Measurements from ENCODE around the gene SCD.
A peak's percentile ranks its signal among the peaks of the same experiment; 100 is the strongest.

Gene SCD

DNA sequence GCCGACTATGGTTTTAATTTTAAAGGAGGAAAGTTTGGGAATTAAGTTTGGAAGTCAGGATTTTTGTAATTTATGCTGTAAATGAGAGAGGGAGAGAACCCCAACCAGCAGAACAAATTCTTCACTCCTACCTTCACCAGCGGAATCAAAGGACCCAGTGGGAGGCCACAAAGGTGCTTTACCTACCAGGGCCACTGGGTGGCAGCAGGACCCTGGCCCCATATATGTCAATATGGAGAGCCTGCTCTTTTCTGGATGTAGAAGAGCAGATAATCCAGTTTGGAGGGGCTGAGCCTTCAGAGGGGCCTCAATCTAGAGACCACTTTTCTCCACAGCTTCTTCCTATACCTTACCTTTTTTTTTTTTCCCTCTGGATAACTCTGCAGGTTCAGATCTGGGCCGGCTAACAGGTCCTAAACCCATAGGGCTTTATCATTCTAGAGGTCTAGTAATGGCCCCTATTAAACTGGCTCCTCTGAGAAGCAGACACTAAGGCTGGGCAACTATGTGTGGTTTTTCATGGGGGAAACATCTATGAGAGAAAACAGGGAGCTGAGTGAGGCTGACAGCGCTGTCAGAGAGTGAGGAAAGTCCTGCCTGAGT, 8.5 kb upstream of the SCD start:
- peak; percentile 53 to 73 (median 62) for DNase-seq
- no peaks in the 10 kb centered on the region for H3K9me3 ChIP-seq (ENCODE audit: control extremely low read depth in 1 of 5, control insufficient read depth in 4 of 5, insufficient read depth in 2 of 5, low read depth in 1 of 5, low read length in 4 of 5)
- CTCF ChIA-PET = interaction anchor here (0.6 to 16.9 kb wide), 21 partner anchors 9 to 1841 kb away, joined by 3 to 247 read pairs (median 5); partner anchors contain the start of genes PKD2L1 and SCD

DNA sequence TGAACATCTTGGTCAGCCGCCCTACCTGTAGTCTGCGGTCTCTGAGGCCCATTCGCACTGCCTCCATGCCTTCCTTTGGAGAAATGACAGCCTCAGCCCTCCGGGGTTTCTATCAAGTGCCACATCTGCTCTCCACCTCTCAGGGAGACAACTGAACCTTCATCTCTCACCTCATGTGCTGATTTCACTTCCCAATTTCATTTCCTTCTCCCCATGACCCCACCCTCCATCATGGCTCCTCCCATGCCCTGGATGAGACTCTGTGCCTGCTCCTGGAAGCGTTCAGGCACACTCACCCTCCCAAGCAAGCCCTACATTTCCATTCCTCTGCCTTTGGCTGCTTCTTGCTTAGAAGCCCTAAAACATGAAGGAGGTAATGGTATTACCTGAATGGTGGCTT, 7.8 kb upstream of the SCD start:
- Histone ChIP-seq H3K9me3 (ENCODE audit: control extremely low read depth in 1 of 5, control insufficient read depth in 4 of 5, insufficient read depth in 2 of 5, low read depth in 1 of 5, low read length in 4 of 5) (no peaks in the 10 kb centered on the region), H3K27me3 (replicated peaks in 2 of 5; ENCODE audit: control insufficient read depth in 4 of 5, insufficient read depth in 5 of 5, low read length in 4 of 5) (peaks cover 0 to 6% (median 2%) of the 10 kb centered on the region in 5 experiments), H3K36me3 (ENCODE audit: control insufficient read depth in 4 of 4, insufficient read depth in 4 of 4, low read length in 3 of 4) (no peaks in the 10 kb centered on the region), H3K4me1 (ENCODE audit: control extremely low read depth in 1 of 4, control insufficient read depth in 4 of 4, insufficient read depth in 4 of 4, low read length in 3 of 4) (peaks cover 0 to 24% (median 3%) of the 10 kb centered on the region in 4 experiments), H3K27ac (ENCODE audit: insufficient read depth in 1 of 2, low read depth in 1 of 2, low read length in 2 of 2, poor library complexity in 1 of 2, severe bottlenecking in 2 of 2) (no peak overlapping the region), H3K4me3 (ENCODE audit: control insufficient read depth in 1 of 7, extremely low read depth in 1 of 7, insufficient read depth in 4 of 7, low read depth in 2 of 7, low read length in 6 of 7) (no peak overlapping the region)
- ChIA-PET CTCF (interaction anchor here (0.6 to 16.9 kb wide), 18 partner anchors 8 to 1840 kb away, joined by 3 to 247 read pairs (median 4); partner anchors contain the start of genes PKD2L1 and SCD), POLR2A (no interaction called here)
- no peak for DNase-seq
- 58% methylated on average over 5 of the region's 5 CpGs for WGBS (ENCODE audit: insufficient coverage)

More for the DNA sequence above, 8.5 kb upstream of the SCD start:
- H3K36me3 ChIP-seq (ENCODE audit: control insufficient read depth in 4 of 4, insufficient read depth in 4 of 4, low read length in 3 of 4) = no peaks in the 10 kb centered on the region
- H3K27ac ChIP-seq (ENCODE audit: insufficient read depth in 1 of 2, low read depth in 1 of 2, low read length in 2 of 2, poor library complexity in 1 of 2, severe bottlenecking in 2 of 2) = no peak overlapping the region
- H3K4me3 ChIP-seq (ENCODE audit: control insufficient read depth in 1 of 7, extremely low read depth in 1 of 7, insufficient read depth in 4 of 7, low read depth in 2 of 7, low read length in 6 of 7) = no peak overlapping the region
- peaks cover 0 to 9% (median 2%) of the 10 kb centered on the region in 5 experiments for H3K27me3 ChIP-seq (replicated peaks in 2 of 5; ENCODE audit: control insufficient read depth in 4 of 5, insufficient read depth in 5 of 5, low read length in 4 of 5)
- peaks cover 0 to 24% (median 3%) of the 10 kb centered on the region in 4 experiments for H3K4me1 ChIP-seq (ENCODE audit: control extremely low read depth in 1 of 4, control insufficient read depth in 4 of 4, insufficient read depth in 4 of 4, low read length in 3 of 4)
- POLR2A ChIA-PET = no interaction called here
- WGBS (ENCODE audit: insufficient coverage) = 100% methylated on average over 2 of the region's 4 CpGs

DNA sequence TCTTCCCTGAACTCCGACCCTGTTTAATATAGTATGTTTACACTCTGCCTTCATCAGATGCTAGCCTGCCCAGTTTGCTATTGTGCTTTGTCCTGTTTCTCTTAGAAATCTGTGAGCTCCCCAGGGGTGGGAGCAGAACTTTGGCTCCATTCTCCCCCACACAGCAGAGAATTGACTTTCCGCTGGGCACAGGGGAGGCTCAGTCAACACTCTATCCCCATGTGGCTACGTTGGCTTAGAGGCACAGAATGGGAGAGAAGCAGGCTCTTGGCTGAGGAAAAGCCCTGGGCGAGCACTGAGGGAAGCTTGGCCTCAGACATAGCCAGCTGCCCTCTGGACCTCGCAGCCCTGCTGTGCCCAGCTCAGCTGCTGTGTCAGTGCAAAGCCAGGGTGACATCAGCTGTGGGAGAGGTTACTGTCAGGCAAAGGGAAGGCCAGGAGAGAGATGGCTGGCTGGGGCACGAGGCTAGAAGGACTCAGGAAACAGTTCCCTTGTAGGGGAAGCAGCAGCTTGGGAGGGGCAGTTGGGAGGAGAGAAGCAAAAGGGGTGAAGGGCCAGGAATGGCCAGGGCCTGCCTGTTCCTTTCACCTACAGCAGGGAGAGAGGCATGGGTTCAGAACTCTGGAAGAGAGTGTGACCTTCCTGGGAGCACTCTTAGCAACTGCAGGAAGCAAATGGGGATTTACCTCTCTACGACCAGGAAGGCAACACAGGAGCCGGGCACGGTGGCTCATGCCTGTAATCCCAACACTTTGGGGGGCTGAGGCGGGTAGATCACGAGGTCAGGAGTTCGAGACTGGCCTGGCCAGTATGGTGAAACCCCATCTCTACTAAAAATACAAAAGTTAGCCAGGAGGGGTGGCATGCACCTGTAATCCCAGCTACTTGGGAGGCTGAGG, 5.8 kb upstream of the SCD start:
- Histone ChIP-seq H3K4me3 (ENCODE audit: control insufficient read depth in 1 of 7, extremely low read depth in 1 of 7, insufficient read depth in 4 of 7, low read depth in 2 of 7, low read length in 6 of 7) (no peak overlapping the region), H3K27ac (ENCODE audit: insufficient read depth in 1 of 2, low read depth in 1 of 2, low read length in 2 of 2, poor library complexity in 1 of 2, severe bottlenecking in 2 of 2) (no peak overlapping the region), H3K9me3 (ENCODE audit: control extremely low read depth in 1 of 5, control insufficient read depth in 4 of 5, insufficient read depth in 2 of 5, low read depth in 1 of 5, low read length in 4 of 5) (no peaks in the 10 kb centered on the region), H3K36me3 (ENCODE audit: control insufficient read depth in 4 of 4, insufficient read depth in 4 of 4, low read length in 3 of 4) (no peaks in the 10 kb centered on the region), H3K4me1 (ENCODE audit: control extremely low read depth in 1 of 4, control insufficient read depth in 4 of 4, insufficient read depth in 4 of 4, low read length in 3 of 4) (peaks cover 0 to 34% (median 9%) of the 10 kb centered on the region in 4 experiments), H3K27me3 (replicated peaks in 2 of 5; ENCODE audit: control insufficient read depth in 4 of 5, insufficient read depth in 5 of 5, low read length in 4 of 5) (no peaks in the 10 kb centered on the region)
- WGBS (ENCODE audit: insufficient coverage) = 84% methylated on average over 8 of the region's 12 CpGs
- ChIA-PET POLR2A (no interaction called here), CTCF (interaction anchor here (0.6 to 16.9 kb wide), 14 partner anchors 9 to 573 kb away, joined by 3 to 247 read pairs (median 8); partner anchors contain the start of genes PKD2L1 and SEC31B)
- no peak for DNase-seq

DNA sequence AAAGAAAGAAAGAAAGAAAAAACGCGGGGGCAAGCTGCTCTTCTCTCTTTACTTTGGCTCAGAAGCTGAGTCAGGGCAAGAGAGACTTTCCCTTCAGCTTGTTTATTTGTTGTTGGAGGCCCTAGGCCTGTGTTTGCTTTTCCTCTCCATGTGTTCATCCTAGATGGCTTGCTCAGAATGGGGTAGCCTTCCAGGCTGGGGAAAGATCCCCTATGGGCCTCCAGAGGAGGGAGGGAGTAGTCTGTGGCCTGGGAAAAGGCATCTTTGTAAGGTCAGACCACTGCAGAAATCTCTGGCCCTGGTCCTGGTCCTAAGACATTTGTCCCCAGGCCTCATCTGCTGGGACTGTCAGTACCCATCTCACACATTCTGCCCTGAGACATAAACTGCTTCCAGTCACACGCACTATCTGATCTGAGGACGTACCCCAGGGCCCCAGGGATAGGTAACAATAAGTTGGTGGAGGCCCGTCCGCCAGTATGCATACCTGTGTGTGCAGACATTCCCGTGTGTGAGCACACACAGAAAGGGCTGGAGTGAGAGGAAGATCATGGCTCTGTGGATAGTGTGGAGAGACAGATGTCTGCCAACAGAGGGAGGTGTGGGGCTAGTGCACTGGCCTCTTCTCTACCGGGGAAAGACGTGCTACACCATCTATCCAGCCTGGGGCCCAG, 4.9 kb upstream of the SCD start:
- WGBS (ENCODE audit: insufficient coverage) = 57% methylated on average over 4 of the region's 9 CpGs
- POLR2A ChIA-PET = no interaction called here
- no peaks in the 10 kb centered on the region for H3K36me3 ChIP-seq (ENCODE audit: control insufficient read depth in 4 of 4, insufficient read depth in 4 of 4, low read length in 3 of 4)
- no peak overlapping the region for H3K27ac ChIP-seq (ENCODE audit: insufficient read depth in 1 of 2, low read depth in 1 of 2, low read length in 2 of 2, poor library complexity in 1 of 2, severe bottlenecking in 2 of 2)
- peak; percentile 65 to 73 (median 66) for DNase-seq
- H3K9me3 ChIP-seq (ENCODE audit: control extremely low read depth in 1 of 5, control insufficient read depth in 4 of 5, insufficient read depth in 2 of 5, low read depth in 1 of 5, low read length in 4 of 5) = no peaks in the 10 kb centered on the region
- no peak overlapping the region for H3K4me3 ChIP-seq (ENCODE audit: control insufficient read depth in 1 of 7, extremely low read depth in 1 of 7, insufficient read depth in 4 of 7, low read depth in 2 of 7, low read length in 6 of 7)
- no peaks in the 10 kb centered on the region for H3K27me3 ChIP-seq (replicated peaks in 2 of 5; ENCODE audit: control insufficient read depth in 4 of 5, insufficient read depth in 5 of 5, low read length in 4 of 5)
- CTCF ChIA-PET = interaction anchor here (0.8 to 16.9 kb wide), 19 partner anchors 8 to 574 kb away, joined by 3 to 247 read pairs (median 5); partner anchors contain the start of genes PKD2L1 and SEC31B
- peaks cover 0 to 38% (median 12%) of the 10 kb centered on the region in 4 experiments for H3K4me1 ChIP-seq (ENCODE audit: control extremely low read depth in 1 of 4, control insufficient read depth in 4 of 4, insufficient read depth in 4 of 4, low read length in 3 of 4)

DNA sequence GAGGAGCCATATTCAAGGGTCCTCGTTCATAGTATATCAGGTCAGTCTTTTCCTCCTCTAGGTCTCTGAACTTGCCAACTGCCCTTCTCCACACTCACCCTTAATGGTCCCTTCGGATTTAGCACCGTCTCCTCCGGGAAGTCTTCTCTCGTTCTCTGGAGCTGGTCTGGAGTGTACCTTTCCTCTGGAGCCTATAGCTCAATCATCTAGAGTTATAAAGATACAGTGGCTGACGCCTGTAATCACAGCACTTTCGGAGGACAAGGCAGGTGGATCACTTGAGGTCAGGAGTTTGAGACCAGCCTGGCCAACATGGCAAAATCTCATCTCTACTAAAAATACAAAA, 4.4 kb upstream of the SCD start:
- POLR2A ChIA-PET = no interaction called here
- H3K36me3 ChIP-seq (ENCODE audit: control insufficient read depth in 4 of 4, insufficient read depth in 4 of 4, low read length in 3 of 4) = no peaks in the 10 kb centered on the region
- H3K9me3 ChIP-seq (ENCODE audit: control extremely low read depth in 1 of 5, control insufficient read depth in 4 of 5, insufficient read depth in 2 of 5, low read depth in 1 of 5, low read length in 4 of 5) = no peaks in the 10 kb centered on the region
- H3K4me1 ChIP-seq (ENCODE audit: control extremely low read depth in 1 of 4, control insufficient read depth in 4 of 4, insufficient read depth in 4 of 4, low read length in 3 of 4) = peaks cover 0 to 38% (median 16%) of the 10 kb centered on the region in 4 experiments
- H3K27ac ChIP-seq (ENCODE audit: insufficient read depth in 1 of 2, low read depth in 1 of 2, low read length in 2 of 2, poor library complexity in 1 of 2, severe bottlenecking in 2 of 2) = no peak overlapping the region
- no peak overlapping the region for H3K4me3 ChIP-seq (ENCODE audit: control insufficient read depth in 1 of 7, extremely low read depth in 1 of 7, insufficient read depth in 4 of 7, low read depth in 2 of 7, low read length in 6 of 7)
- CTCF ChIA-PET = interaction anchor here (0.6 to 16.9 kb wide), 18 partner anchors 8 to 176 kb away, joined by 3 to 247 read pairs (median 5); partner anchors contain the start of genes PKD2L1 and SEC31B
- no peaks in the 10 kb centered on the region for H3K27me3 ChIP-seq (replicated peaks in 2 of 5; ENCODE audit: control insufficient read depth in 4 of 5, insufficient read depth in 5 of 5, low read length in 4 of 5)
- no peak for DNase-seq
- WGBS (ENCODE audit: insufficient coverage) = 90% methylated on average over 6 of the region's 7 CpGs

DNA sequence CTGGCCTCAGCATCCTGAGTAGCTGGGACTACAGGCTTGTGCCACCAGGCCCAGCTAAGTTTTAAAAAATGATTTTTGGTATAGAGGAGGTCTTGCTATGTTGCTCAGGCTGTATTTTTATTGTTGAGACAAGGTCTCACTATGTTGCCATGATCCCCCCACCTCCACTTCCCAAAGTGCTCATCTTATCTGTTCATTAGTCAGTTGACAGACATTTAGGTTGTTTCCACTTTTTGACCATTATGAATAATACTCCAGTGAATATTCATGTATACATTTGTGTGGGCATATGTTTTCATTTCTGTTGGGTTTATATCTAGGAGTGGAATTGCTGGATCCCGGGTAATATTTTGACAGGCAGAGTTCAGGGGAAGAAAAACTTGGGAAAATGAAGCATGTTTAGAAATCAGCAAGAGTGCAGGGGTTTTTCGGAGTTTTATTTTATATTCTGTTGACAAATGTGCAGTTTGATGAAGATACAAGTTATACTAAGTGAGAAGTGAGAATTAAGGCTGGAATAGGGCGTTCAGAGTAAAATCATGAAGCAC, 2.7 kb upstream of the SCD start:
- Histone ChIP-seq H3K27me3 (replicated peaks in 2 of 5; ENCODE audit: control insufficient read depth in 4 of 5, insufficient read depth in 5 of 5, low read length in 4 of 5) (no peaks in the 10 kb centered on the region), H3K4me1 (ENCODE audit: control extremely low read depth in 1 of 4, control insufficient read depth in 4 of 4, insufficient read depth in 4 of 4, low read length in 3 of 4) (peaks cover 2 to 40% (median 26%) of the 10 kb centered on the region in 4 experiments), H3K4me3 (ENCODE audit: control insufficient read depth in 1 of 7, extremely low read depth in 1 of 7, insufficient read depth in 4 of 7, low read depth in 2 of 7, low read length in 6 of 7) (no peak overlapping the region), H3K9me3 (ENCODE audit: control extremely low read depth in 1 of 5, control insufficient read depth in 4 of 5, insufficient read depth in 2 of 5, low read depth in 1 of 5, low read length in 4 of 5) (no peaks in the 10 kb centered on the region), H3K27ac (ENCODE audit: insufficient read depth in 1 of 2, low read depth in 1 of 2, low read length in 2 of 2, poor library complexity in 1 of 2, severe bottlenecking in 2 of 2) (no peak overlapping the region), H3K36me3 (ENCODE audit: control insufficient read depth in 4 of 4, insufficient read depth in 4 of 4, low read length in 3 of 4) (peaks cover 0 to 15% (median 7%) of the 10 kb centered on the region in 4 experiments)
- ChIA-PET POLR2A (interaction anchor here (0.6 kb wide), 1 partner anchor 87 kb away, joined by 6 read pairs; no protein-coding TSS in a partner anchor), CTCF (interaction anchor here (0.8 to 16.9 kb wide), 10 partner anchors 8 to 175 kb away, joined by 3 to 247 read pairs (median 18); partner anchors contain the start of genes PKD2L1 and SEC31B)
- WGBS (ENCODE audit: insufficient coverage) = 100% methylated on average over 2 of the region's 3 CpGs
- no peak for DNase-seq

Data from common myeloid progenitor, CD34-positive (primary cell).